ENCODE results near the gene TRAF3.

The TRAF3 gene

GRCh38 chr14:102891556-102891955, 114.3 kb downstream of the TRAF3 start:
- TF ChIP-seq FOXP2 (optimal IDR thresholded peaks at IDR 0.05; ENCODE audit: borderline replicate concordance, extremely low read depth, extremely low read length, insufficient read depth) (no peak), POLR2AphosphoS5 (IDR thresholded peaks at IDR 0.05; ENCODE audit: low read depth, low read length) (no peak)
- TF ChIP-seq, protein P1, sequence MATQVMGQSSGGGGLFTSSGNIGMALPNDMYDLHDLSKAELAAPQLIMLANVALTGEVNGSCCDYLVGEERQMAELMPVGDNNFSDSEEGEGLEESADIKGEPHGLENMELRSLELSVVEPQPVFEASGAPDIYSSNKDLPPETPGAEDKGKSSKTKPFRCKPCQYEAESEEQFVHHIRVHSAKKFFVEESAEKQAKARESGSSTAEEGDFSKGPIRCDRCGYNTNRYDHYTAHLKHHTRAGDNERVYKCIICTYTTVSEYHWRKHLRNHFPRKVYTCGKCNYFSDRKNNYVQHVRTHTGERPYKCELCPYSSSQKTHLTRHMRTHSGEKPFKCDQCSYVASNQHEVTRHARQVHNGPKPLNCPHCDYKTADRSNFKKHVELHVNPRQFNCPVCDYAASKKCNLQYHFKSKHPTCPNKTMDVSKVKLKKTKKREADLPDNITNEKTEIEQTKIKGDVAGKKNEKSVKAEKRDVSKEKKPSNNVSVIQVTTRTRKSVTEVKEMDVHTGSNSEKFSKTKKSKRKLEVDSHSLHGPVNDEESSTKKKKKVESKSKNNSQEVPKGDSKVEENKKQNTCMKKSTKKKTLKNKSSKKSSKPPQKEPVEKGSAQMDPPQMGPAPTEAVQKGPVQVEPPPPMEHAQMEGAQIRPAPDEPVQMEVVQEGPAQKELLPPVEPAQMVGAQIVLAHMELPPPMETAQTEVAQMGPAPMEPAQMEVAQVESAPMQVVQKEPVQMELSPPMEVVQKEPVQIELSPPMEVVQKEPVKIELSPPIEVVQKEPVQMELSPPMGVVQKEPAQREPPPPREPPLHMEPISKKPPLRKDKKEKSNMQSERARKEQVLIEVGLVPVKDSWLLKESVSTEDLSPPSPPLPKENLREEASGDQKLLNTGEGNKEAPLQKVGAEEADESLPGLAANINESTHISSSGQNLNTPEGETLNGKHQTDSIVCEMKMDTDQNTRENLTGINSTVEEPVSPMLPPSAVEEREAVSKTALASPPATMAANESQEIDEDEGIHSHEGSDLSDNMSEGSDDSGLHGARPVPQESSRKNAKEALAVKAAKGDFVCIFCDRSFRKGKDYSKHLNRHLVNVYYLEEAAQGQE (IDR thresholded peaks at IDR 0.05; ENCODE audit: insufficient read depth in 1 of 2, low read depth in 2 of 2, low read length in 2 of 2) = no peak

- TF ChIP-seq TAF1 (IDR thresholded peaks at IDR 0.05; ENCODE audit: borderline replicate concordance, insufficient read depth, low read length) (no peak), FOXP2 (optimal IDR thresholded peaks at IDR 0.05; ENCODE audit: borderline replicate concordance, extremely low read depth, extremely low read length, insufficient read depth) (no peak), SIN3A (IDR thresholded peaks at IDR 0.05; ENCODE audit: borderline replicate concordance, insufficient read depth, low read length) (no peak), POLR2AphosphoS5 (IDR thresholded peaks at IDR 0.05; ENCODE audit: low read depth, low read length) (no peak)
- TF ChIP-seq, protein P1 (IDR thresholded peaks at IDR 0.05; ENCODE audit: insufficient read depth in 1 of 2, low read depth in 2 of 2, low read length in 2 of 2) = no peak
Measured at GRCh38 chr14:102892651-102893050, 115.4 kb downstream of the TRAF3 start.

DNA sequence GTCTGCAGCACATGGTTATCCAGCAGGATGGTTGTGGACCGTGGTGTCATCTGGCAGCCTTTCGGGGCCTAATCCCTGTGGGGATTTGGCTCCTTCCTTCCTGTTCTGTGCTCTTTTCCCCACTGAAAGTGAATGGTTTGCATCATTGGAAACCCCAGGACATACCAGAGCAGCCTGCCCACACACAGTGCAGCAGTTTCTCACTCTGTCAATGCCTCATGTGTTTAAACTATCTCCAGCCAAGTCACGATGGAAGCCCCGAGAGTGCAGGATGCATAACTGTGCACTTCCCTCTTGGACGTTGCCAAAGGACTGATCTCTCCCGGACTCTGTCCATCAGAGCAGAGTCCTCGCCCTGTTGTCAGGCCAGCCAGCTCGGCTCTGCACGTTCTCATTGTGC, 116.2 kb downstream of the TRAF3 start:
- TF ChIP-seq TAF1 (IDR thresholded peaks at IDR 0.05; ENCODE audit: borderline replicate concordance, insufficient read depth, low read length) (no peak), FOXP2 (optimal IDR thresholded peaks at IDR 0.05; ENCODE audit: borderline replicate concordance, extremely low read depth, extremely low read length, insufficient read depth) (no peak), POLR2AphosphoS5 (IDR thresholded peaks at IDR 0.05; ENCODE audit: low read depth, low read length) (no peak), SIN3A (IDR thresholded peaks at IDR 0.05; ENCODE audit: borderline replicate concordance, insufficient read depth, low read length) (no peak)
- TF ChIP-seq, protein P1 (IDR thresholded peaks at IDR 0.05; ENCODE audit: insufficient read depth in 1 of 2, low read depth in 2 of 2, low read length in 2 of 2) = no peak

GRCh38 chr14:102897299-102898027, 120.2 kb downstream of the TRAF3 start:
- TF ChIP-seq, protein P1 (IDR thresholded peaks at IDR 0.05; ENCODE audit: insufficient read depth in 1 of 2, low read depth in 2 of 2, low read length in 2 of 2) = no peak
- TF ChIP-seq FOXP2 (optimal IDR thresholded peaks at IDR 0.05; ENCODE audit: borderline replicate concordance, extremely low read depth, extremely low read length, insufficient read depth) (no peak), POLR2AphosphoS5 (IDR thresholded peaks at IDR 0.05; ENCODE audit: low read depth, low read length) (no peak)

- TF ChIP-seq POLR2AphosphoS5 (IDR thresholded peaks at IDR 0.05; ENCODE audit: low read depth, low read length) (no peak), FOXP2 (optimal IDR thresholded peaks at IDR 0.05; ENCODE audit: borderline replicate concordance, extremely low read depth, extremely low read length, insufficient read depth) (no peak), SIN3A (IDR thresholded peaks at IDR 0.05; ENCODE audit: borderline replicate concordance, insufficient read depth, low read length) (no peak), TAF1 (IDR thresholded peaks at IDR 0.05; ENCODE audit: borderline replicate concordance, insufficient read depth, low read length) (no peak)
- TF ChIP-seq, protein P1 (IDR thresholded peaks at IDR 0.05; ENCODE audit: insufficient read depth in 1 of 2, low read depth in 2 of 2, low read length in 2 of 2) = no peak
Measured at GRCh38 chr14:102898298-102898697, 121.0 kb downstream of the TRAF3 start.
